Measurements from ENCODE around the gene TARS1. TPM values are rescaled to one million over a fixed set of nuclear protein-coding genes. Genes with fewer than 3 reads are reported as not detected.
"Not testable (repeated sequence)": the region's sequence is repeated elsewhere in the genome, so short reads cannot be mapped to it uniquely, and the experiment has no call there.

Gene TARS1
- total RNA-seq, 3 donors from 2014 or later = 77.9 to 150 (median 94.6) TPM

- no peak for ATAC-seq
- intact Hi-C loops (cut with DNase I, micrococcal nuclease) = no loop called here
- Histone ChIP-seq H3K4me1 (ENCODE audit: low read depth) (no peaks in the 10 kb centered on the region), H3K36me3 (ENCODE audit: low read depth) (no peaks in the 10 kb centered on the region), H3K9me3 (no peaks in the 10 kb centered on the region), H3K4me3 (no peak overlapping the region)
- no peak for DNase-seq
- no peak for TF ChIP-seq CTCF (IDR thresholded peaks at IDR 0.05)
These were observed 72.9 kb downstream of the TARS1 start for GRCh38 chr5:33513462-33514185.

GRCh38 chr5:33515366-33515765 lies 74.6 kb downstream of the TARS1 start:
- DNase-seq; H3K4me1 ChIP-seq (ENCODE audit: low read depth); H3K9me3 ChIP-seq; H3K36me3 ChIP-seq (ENCODE audit: low read depth); H3K4me3 ChIP-seq; intact Hi-C loops (cut with DNase I, micrococcal nuclease); ATAC-seq: not testable (repeated sequence)

- DNase-seq (no peak), ATAC-seq (no peak)
- H3K4me1 ChIP-seq (ENCODE audit: low read depth) = no peaks in the 10 kb centered on the region
- no peaks in the 10 kb centered on the region for H3K9me3 ChIP-seq
- TF ChIP-seq CTCF (IDR thresholded peaks at IDR 0.05) = no peak
- intact Hi-C loops (cut with DNase I, micrococcal nuclease) = no loop called here
- H3K4me3 ChIP-seq = no peak overlapping the region
- H3K36me3 ChIP-seq (ENCODE audit: low read depth) = no peaks in the 10 kb centered on the region
These were observed 75.7 kb downstream of the TARS1 start for GRCh38 chr5:33516421-33516820.

Data from mucosa of descending colon (tissue), 3 donors.